Type B pancreatic cell (in vitro differentiated cells): ENCODE measurements around the gene DNAAF8. TPM values are rescaled to one million over a fixed set of nuclear protein-coding genes. Genes with fewer than 3 reads are reported as not detected.

Source experiments
- DNase-seq: peaks from one replicate; pipeline ENCODE4 v3.0.0; 2021; ENCODE audit warnings: mixed read lengths; ENCODE audit not compliant: unreplicated experiment; ENCODE audit errors: extremely low spot score
- H3K27ac Mint-ChIP-seq: 2 replicates; pipeline ENCODE4 v1.8.0; 2021; ENCODE audit warnings: mild to moderate bottlenecking, mixed read lengths
- H3K27me3 Mint-ChIP-seq: 2 replicates; pipeline ENCODE4 v1.8.0; 2021; ENCODE audit warnings: mixed read lengths
- H3K36me3 Mint-ChIP-seq: 2 replicates; pipeline ENCODE4 v1.8.0; 2021; ENCODE audit warnings: mixed read lengths
- H3K4me1 Mint-ChIP-seq: one replicate; pipeline ENCODE4 v1.8.0; 2021; ENCODE audit warnings: mixed read lengths; ENCODE audit not compliant: unreplicated experiment
- H3K4me3 Mint-ChIP-seq: 2 replicates; pipeline ENCODE4 v1.8.0; 2021; ENCODE audit warnings: mild to moderate bottlenecking, mixed read lengths
- H3K9me3 Mint-ChIP-seq: 2 replicates; pipeline ENCODE4 v1.8.0; 2021; ENCODE audit warnings: mixed read lengths
- CTCF ChIP-seq: fragments of 200-600 bp; sonication (generic); conservative IDR thresholded peaks from 2 replicates; pipeline ENCODE4 v1.5.0; 2021; ENCODE audit warnings: antibody characterized with exemption, mild to moderate bottlenecking
- long read RNA-seq: library from polyadenylated mRNA; unstranded; transcript quantifications from one replicate; pipeline ENCODE4 v2.0.0, GENCODE V29; 2020
- total RNA-seq: library from RNA; stranded (reverse); gene quantifications from 2 replicates; pipeline ENCODE4 v1.2.1, GENCODE V29; 2021; ENCODE audit warnings: low replicate concordance

Gene DNAAF8
- 0.74 and 2.6 TPM in 2 replicates for total RNA-seq
- long read RNA-seq, partial matches to known transcripts, result 0 of 1 reads
- long read RNA-seq, other reads (novel, unspliced or antisense), result 1 of 1 reads

DNA sequence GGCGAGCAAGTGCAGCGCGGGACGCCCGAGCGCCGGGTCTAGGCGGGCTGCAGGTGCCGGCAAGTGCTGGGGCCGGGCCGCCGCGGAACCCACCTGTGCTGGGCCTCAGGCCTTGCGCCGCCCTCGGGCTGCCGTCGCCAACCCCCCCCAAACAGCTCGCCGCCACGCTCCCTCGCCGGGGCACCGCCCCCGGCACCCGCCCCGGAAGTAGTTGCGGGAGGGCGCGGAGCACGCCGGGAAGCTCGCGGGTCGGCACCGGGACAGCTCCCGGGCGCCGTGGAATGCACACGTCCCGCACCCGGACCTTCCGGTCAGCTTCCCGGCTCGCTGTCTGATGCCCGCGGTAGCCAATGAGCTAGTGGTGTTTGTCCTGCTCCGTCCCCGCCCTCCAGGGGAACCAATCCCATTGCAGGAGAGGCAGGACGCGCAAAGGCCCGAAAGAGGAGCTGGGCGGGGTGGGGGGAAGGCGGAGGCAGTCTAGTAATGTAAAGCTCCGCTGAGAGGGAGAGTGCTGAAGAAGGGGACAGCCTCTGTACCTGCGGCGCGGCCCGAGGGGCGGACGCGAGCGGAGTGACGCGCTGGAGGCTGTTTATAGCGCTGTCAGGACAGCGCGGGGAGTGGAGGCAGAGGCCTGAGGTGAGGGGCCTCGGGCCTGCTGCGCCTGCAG, at the start of gene DNAAF8, which contains the start of gene ANKS3:
DNAAF8 (plus strand) TSS at position 475 of the 667 bp plus-strand sequence. CDS start 1,978 bp downstream, outside the sequence.
ANKS3 (minus strand) TSS at position 209 of the 667 bp plus-strand sequence. CDS start 4,122 bp downstream, outside the sequence.
- H3K27me3 Mint-ChIP-seq, result peaks cover 4% of the 10 kb centered on the region

DNA sequence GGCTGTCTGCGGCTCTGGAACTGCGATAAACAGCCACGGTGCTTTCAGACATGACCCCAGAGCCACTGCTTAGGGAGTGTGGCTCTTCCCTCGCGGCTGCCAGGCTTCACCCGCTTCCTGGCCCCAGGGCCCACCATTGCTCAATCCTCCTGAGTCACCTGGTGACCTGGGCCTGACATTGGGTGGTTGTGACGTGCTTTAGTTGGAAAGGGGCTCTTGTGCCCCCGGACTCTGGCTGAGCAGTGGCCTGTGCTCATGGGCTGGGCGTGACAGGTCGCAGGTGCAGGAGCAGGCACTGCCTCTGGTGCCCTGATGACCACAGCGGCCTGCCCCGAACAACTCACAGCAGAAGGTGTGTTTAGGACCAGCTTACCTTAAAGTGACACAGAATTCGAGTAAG, 49.6 kb upstream of the DNAAF8 start:
- H3K9me3 Mint-ChIP-seq, result no peaks in the 10 kb centered on the region
- DNase-seq, result no peak

More for the DNA sequence above, at the start of gene DNAAF8, which contains the start of gene ANKS3:
- Mint-ChIP-seq H3K4me1 (peaks cover 8% of the 10 kb centered on the region), H3K27ac (peak within 1 kb of the TSS; percentile 97), H3K4me3 (peak within 1 kb of the TSS; percentile 97), H3K9me3 (no peaks in the 10 kb centered on the region), H3K36me3 (no peaks in the 10 kb centered on the region)
- no peak for TF ChIP-seq CTCF
- DNase-seq, result peak; percentile 95

GRCh38 chr16:4685292-4685691, 49.0 kb upstream of the DNAAF8 start:
- TF ChIP-seq CTCF, result no peak
- no peaks in the 10 kb centered on the region for H3K36me3 Mint-ChIP-seq
- no peak for DNase-seq
- no peaks in the 10 kb centered on the region for H3K4me1 Mint-ChIP-seq
- peak overlapping the region; percentile 8 for H3K27ac Mint-ChIP-seq
- no peak overlapping the region for H3K4me3 Mint-ChIP-seq
- no peaks in the 10 kb centered on the region for H3K27me3 Mint-ChIP-seq
- H3K9me3 Mint-ChIP-seq, result no peaks in the 10 kb centered on the region

More for the DNA sequence above, 49.6 kb upstream of the DNAAF8 start:
- no peak for TF ChIP-seq CTCF
- H3K4me3 Mint-ChIP-seq, result no peak overlapping the region
- no peaks in the 10 kb centered on the region for H3K36me3 Mint-ChIP-seq
- H3K4me1 Mint-ChIP-seq, result no peaks in the 10 kb centered on the region
- no peaks in the 10 kb centered on the region for H3K27me3 Mint-ChIP-seq
- H3K27ac Mint-ChIP-seq, result peak overlapping the region; percentile 8

DNA sequence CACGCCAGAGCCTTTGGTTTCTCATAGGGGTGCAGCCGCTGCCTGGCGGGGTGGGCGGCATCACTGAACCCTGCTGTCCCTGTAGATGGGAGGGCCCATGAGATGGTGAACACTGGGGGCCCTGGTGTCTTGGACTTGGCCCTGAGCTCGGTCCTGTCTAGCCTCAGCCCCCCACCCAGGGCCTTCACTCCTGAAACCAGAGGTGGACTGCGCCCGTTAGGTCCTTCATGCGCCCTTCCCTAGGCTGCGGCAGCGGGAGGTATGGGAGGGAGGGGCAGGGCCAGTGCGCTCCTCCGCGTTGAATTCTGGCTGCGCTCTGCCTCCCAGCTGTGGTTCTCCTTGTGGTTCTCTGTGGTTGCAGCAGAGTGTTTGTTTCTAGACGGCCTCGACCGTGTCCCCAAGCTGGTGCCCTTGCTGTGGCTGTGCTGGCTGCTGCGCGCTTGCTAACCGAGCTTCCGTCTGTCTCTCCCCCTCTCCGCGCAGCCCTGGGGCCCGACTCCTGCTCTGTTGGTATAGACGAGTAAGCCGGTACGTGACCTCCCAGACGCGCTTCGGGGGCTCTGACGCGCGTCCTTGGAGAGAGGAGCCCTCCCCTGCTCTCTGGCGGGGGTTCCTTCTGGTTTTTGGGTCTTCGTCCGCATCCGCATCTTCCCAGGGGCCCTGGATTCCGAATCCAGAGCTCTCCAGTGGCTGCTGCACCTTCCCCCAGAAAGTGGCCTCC, 48.4 kb upstream of the DNAAF8 start:
- no peak overlapping the region for H3K4me3 Mint-ChIP-seq
- no peaks in the 10 kb centered on the region for H3K4me1 Mint-ChIP-seq
- H3K27me3 Mint-ChIP-seq, result no peaks in the 10 kb centered on the region
- TF ChIP-seq CTCF, result no peak
- H3K9me3 Mint-ChIP-seq, result no peaks in the 10 kb centered on the region
- DNase-seq, result no peak
- H3K27ac Mint-ChIP-seq, result no peak overlapping the region
- no peaks in the 10 kb centered on the region for H3K36me3 Mint-ChIP-seq

GRCh38 chr16:4686497-4687210, 47.7 kb upstream of the DNAAF8 start:
- H3K36me3 Mint-ChIP-seq, result no peaks in the 10 kb centered on the region
- TF ChIP-seq CTCF, result no peak
- no peaks in the 10 kb centered on the region for H3K27me3 Mint-ChIP-seq
- H3K4me1 Mint-ChIP-seq, result no peaks in the 10 kb centered on the region
- H3K9me3 Mint-ChIP-seq, result no peaks in the 10 kb centered on the region
- DNase-seq, result no peak
- H3K4me3 Mint-ChIP-seq, result no peak overlapping the region
- H3K27ac Mint-ChIP-seq, result no peak overlapping the region
